Measurements from ENCODE around the gene TRMT112.
"Not testable (repeated sequence)": the region's sequence is repeated elsewhere in the genome, so short reads cannot be mapped to it uniquely, and the experiment has no call there.

DNA sequence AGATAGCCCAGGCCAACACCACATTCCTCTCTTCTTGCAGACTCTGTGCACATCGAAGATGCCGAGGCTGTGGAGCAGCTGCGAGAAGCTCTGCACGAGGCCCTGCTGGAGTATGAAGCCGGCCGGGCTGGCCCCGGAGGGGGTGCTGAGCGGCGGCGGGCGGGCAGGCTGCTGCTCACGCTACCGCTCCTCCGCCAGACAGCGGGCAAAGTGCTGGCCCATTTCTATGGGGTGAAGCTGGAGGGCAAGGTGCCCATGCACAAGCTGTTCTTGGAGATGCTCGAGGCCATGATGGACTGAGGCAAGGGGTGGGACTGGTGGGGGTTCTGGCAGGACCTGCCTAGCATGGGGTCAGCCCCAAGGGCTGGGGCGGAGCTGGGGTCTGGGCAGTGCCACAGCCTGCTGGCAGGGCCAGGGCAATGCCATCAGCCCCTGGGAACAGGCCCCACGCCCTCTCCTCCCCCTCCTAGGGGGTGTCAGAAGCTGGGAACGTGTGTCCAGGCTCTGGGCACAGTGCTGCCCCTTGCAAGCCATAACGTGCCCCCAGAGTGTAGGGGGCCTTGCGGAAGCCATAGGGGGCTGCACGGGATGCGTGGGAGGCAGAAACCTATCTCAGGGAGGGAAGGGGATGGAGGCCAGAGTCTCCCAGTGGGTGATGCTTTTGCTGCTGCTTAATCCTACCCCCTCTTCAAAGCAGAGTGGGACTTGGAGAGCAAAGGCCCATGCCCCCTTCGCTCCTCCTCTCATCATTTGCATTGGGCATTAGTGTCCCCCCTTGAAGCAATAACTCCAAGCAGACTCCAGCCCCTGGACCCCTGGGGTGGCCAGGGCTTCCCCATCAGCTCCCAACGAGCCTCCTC lies 1.5 kb downstream of the TRMT112 start:
- TF ChIP-seq POLR2AphosphoS5 (IDR thresholded peaks at IDR 0.05; ENCODE audit: low read depth, low read length); SIN3A (IDR thresholded peaks at IDR 0.05; ENCODE audit: borderline replicate concordance, insufficient read depth, low read depth, low read length); TCF7L2 (IDR thresholded peaks at IDR 0.05; ENCODE audit: low read depth, low read length); REST (IDR thresholded peaks at IDR 0.05; ENCODE audit: insufficient read depth in 1 of 2, low read depth in 2 of 2, low read length in 1 of 2): not testable (repeated sequence)
- TF ChIP-seq, protein P1, sequence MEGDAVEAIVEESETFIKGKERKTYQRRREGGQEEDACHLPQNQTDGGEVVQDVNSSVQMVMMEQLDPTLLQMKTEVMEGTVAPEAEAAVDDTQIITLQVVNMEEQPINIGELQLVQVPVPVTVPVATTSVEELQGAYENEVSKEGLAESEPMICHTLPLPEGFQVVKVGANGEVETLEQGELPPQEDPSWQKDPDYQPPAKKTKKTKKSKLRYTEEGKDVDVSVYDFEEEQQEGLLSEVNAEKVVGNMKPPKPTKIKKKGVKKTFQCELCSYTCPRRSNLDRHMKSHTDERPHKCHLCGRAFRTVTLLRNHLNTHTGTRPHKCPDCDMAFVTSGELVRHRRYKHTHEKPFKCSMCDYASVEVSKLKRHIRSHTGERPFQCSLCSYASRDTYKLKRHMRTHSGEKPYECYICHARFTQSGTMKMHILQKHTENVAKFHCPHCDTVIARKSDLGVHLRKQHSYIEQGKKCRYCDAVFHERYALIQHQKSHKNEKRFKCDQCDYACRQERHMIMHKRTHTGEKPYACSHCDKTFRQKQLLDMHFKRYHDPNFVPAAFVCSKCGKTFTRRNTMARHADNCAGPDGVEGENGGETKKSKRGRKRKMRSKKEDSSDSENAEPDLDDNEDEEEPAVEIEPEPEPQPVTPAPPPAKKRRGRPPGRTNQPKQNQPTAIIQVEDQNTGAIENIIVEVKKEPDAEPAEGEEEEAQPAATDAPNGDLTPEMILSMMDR (IDR thresholded peaks at IDR 0.05): not testable (repeated sequence)
